HG03520 (cell line): Measurements from ENCODE around the gene MBLAC1.
A peak's percentile ranks its signal among the peaks of the same experiment; 100 is the strongest.

Source experiments
- ATAC-seq: cut with Tn5 transposase; IDR thresholded peaks from one replicate; pipeline ENCODE4 v1.9.1; 2021; ENCODE audit warnings: mild to moderate bottlenecking, moderate library complexity; ENCODE audit not compliant: unreplicated experiment

MBLAC1 gene

GRCh38 chr7:100152937-100153666 is 26.3 kb downstream of the MBLAC1 start:
- no peak for ATAC-seq

GRCh38 chr7:100153708-100154535 is 27.2 kb downstream of the MBLAC1 start:
- ATAC-seq, result no peak

- no peak for ATAC-seq
These were observed 28.1 kb downstream of the MBLAC1 start for GRCh38 chr7:100154651-100155491.

- ATAC-seq, result no peak
These were observed 29.0 kb downstream of the MBLAC1 start for GRCh38 chr7:100155553-100156317.

GRCh38 chr7:100156331-100157068 is 29.7 kb downstream of the MBLAC1 start:
- ATAC-seq, result no peak

- no peak for ATAC-seq
These were observed 30.2 kb downstream of the MBLAC1 start for GRCh38 chr7:100157069-100157333.

GRCh38 chr7:100157334-100158228 is 30.8 kb downstream of the MBLAC1 start:
- no peak for ATAC-seq

GRCh38 chr7:100158229-100159098 is 31.7 kb downstream of the MBLAC1 start, which contains the start of gene TRAPPC14:
Gene TRAPPC14, minus strand, starts transcription at chr7:100158723. Its CDS starts 224 bp downstream, at chr7:100158499.
- peak; percentile 68 for ATAC-seq

- no peak for ATAC-seq
These were observed 32.4 kb downstream of the MBLAC1 start for GRCh38 chr7:100159099-100159623.

GRCh38 chr7:100160067-100160466 is 33.3 kb downstream of the MBLAC1 start:
- no peak for ATAC-seq

GRCh38 chr7:100163006-100163531 is 36.3 kb downstream of the MBLAC1 start:
- ATAC-seq, result no peak

GRCh38 chr7:100163871-100164270 is 37.1 kb downstream of the MBLAC1 start:
- ATAC-seq, result no peak

GRCh38 chr7:100166317-100166940 is 39.7 kb downstream of the MBLAC1 start:
- no peak for ATAC-seq

GRCh38 chr7:100166970-100167911 is 40.5 kb downstream of the MBLAC1 start:
- no peak for ATAC-seq

GRCh38 chr7:100167912-100168323 is 41.2 kb downstream of the MBLAC1 start:
- no peak for ATAC-seq
